Measurements from ENCODE around the gene TNFSF8. TPM values are rescaled to one million over a fixed set of nuclear protein-coding genes. Genes with fewer than 3 reads are reported as not detected.

TNFSF8 gene
- total and polyA plus RNA-seq, 11 donors: 0.25 to 4.9 (median 0.74) TPM; not detected in 1

DNA sequence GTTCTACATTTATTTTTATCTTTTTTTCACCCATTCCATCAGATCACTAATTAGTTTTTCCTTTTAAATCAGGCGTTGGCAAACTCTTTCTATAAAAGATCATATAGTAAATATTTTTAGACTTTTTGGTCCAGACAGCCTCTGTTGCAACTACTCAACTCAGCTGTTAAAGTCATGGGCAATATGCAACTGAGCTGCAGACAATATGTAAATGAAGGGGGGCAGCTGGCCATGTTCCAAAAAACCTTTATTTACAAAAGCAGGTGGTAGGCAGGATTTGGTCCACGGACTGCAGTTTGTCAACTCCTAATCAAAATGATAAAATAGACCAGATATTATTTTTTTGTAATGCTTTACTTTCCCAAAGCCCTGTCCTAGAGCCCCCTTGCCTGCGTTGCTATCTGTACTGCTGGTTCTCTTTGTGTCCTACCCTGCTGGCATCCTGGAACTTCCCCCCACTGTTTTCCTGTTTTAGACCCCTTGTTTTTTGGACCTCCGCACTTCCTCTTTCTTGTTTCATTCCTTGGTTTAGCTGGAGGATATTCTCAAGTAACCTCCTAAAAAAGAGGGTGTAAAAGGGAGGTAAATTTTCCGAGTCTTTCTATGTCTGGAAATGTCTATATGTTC is 24.7 kb upstream of the TNFSF8 start:
- Histone ChIP-seq H3K9me3 (peaks cover 0 to 10% (median 1%) of the 10 kb centered on the region in 12 donors), H3K27ac (peak overlapping the region in 2 of 12 donors; percentile 29 to 84), H3K4me3 (no peak overlapping the region), H3K36me3 (no peaks in the 10 kb centered on the region), H3K4me1 (peaks cover 0 to 40% (median 0%) of the 10 kb centered on the region in 12 donors), H3K27me3 (peaks cover 0 to 17% (median 0%) of the 10 kb centered on the region in 9 donors)
- DNase-seq: peak in 1 of 5 donors; percentile 31
- intact Hi-C loops (cut with DNase I): no loop called here
- WGBS, 4 donors: 48 to 62% (median 56%) methylated on average over 5 of the region's 5 CpGs
- no peak for ATAC-seq
- TF ChIP-seq, protein P1, sequence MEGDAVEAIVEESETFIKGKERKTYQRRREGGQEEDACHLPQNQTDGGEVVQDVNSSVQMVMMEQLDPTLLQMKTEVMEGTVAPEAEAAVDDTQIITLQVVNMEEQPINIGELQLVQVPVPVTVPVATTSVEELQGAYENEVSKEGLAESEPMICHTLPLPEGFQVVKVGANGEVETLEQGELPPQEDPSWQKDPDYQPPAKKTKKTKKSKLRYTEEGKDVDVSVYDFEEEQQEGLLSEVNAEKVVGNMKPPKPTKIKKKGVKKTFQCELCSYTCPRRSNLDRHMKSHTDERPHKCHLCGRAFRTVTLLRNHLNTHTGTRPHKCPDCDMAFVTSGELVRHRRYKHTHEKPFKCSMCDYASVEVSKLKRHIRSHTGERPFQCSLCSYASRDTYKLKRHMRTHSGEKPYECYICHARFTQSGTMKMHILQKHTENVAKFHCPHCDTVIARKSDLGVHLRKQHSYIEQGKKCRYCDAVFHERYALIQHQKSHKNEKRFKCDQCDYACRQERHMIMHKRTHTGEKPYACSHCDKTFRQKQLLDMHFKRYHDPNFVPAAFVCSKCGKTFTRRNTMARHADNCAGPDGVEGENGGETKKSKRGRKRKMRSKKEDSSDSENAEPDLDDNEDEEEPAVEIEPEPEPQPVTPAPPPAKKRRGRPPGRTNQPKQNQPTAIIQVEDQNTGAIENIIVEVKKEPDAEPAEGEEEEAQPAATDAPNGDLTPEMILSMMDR (IDR thresholded peaks at IDR 0.05): no peak
- no peak for TF ChIP-seq POLR2A (IDR thresholded peaks at IDR 0.05)

DNA sequence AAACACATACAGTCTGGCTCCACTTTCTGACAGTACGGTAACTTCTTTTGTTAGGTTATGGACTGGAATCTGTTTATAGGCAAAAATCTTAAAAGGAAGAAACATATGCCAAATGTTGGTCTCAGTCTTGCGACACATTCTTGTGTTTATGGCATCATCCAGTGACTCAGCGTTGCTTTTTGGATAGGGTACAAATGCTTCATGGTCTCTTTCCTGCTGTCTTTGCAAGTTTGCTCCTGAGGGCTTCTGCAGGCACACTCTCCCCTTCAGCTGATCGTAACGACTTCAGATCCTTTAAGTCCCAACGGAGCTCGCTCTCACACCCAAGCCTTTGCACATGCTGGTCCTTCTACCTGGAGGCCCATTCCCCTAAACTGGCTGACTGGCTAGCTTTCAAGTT is 23.6 kb upstream of the TNFSF8 start:
- Histone ChIP-seq H3K4me1 (peaks cover 0 to 40% (median 0%) of the 10 kb centered on the region in 12 donors), H3K27ac (peak overlapping the region in 4 of 12 donors; percentile 2 to 84 (median 40)), H3K9me3 (peaks cover 0 to under 1% (median 0%) of the 10 kb centered on the region in 12 donors), H3K4me3 (no peak overlapping the region), H3K36me3 (no peaks in the 10 kb centered on the region), H3K27me3 (peaks cover 0 to 15% (median 0%) of the 10 kb centered on the region in 9 donors)
- peak; percentile 51 to 83 (median 74) for ATAC-seq
- peak in 3 of 5 donors; percentile 24 to 34 (median 29) for DNase-seq
- intact Hi-C loops (cut with DNase I): no loop called here
- 55 to 63% (median 58%) methylated on average over 6 to 7 of the region's 7 CpGs for WGBS, 4 donors
- no peak for TF ChIP-seq POLR2A (IDR thresholded peaks at IDR 0.05)
- TF ChIP-seq, protein P1 (IDR thresholded peaks at IDR 0.05): no peak

DNA sequence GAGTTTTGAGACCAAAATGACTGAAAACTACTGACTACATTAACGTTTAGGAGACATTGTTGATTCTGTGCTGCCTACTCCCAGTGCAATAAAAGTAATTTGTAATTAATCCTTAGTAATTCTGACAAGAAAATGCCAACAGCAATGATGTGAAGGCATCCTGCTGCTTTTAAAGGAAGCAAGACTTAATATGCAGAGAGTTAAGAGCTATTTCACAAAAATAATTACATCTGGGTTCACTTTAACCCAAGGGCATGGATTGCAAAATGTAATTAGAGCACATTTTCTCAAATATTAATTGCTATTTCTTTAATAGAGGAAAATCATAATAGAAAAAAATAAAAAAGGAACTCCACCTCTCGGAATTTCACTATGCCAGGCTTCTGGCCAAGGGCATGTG is 22.7 kb upstream of the TNFSF8 start:
- 62 to 67% (median 64%) methylated on average over 2 of the region's 2 CpGs for WGBS, 4 donors
- no peak for TF ChIP-seq POLR2A (IDR thresholded peaks at IDR 0.05)
- TF ChIP-seq, protein P1 (IDR thresholded peaks at IDR 0.05): no peak
- H3K27me3 ChIP-seq: peaks cover 0 to 12% (median 0%) of the 10 kb centered on the region in 9 donors
- no peak overlapping the region for H3K4me3 ChIP-seq
- intact Hi-C loops (cut with DNase I): no loop called here
- peaks cover 0 to 39% (median 0%) of the 10 kb centered on the region in 12 donors for H3K4me1 ChIP-seq
- ATAC-seq: no peak
- DNase-seq: no peak
- peak overlapping the region in 1 of 12 donors; percentile 84 for H3K27ac ChIP-seq
- H3K36me3 ChIP-seq: no peaks in the 10 kb centered on the region
- H3K9me3 ChIP-seq: no peaks in the 10 kb centered on the region

DNA sequence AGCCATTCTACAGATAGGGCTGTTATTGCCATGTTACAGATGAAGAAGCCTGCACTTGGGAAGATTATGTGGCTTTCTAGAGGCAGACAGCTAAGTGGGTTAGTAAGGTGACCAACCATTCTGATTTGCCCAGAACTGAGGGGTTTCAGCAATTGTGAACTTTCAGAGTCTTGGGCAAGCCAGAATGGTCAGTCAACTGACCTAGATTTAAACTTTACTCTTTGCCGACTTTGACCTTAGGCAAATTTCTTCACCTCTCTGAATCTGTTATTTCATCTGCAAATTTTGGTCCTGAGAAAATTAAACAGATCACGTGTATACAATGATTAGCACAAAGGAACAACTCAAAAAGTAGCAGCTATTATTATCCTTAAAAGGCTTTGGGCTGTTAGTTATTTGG is 20.4 kb upstream of the TNFSF8 start:
- ATAC-seq (no peak), DNase-seq (no peak)
- no peaks in the 10 kb centered on the region for H3K9me3 ChIP-seq
- H3K36me3 ChIP-seq: no peaks in the 10 kb centered on the region
- H3K4me1 ChIP-seq: peaks cover 0 to 21% (median 0%) of the 10 kb centered on the region in 12 donors
- H3K27me3 ChIP-seq: peaks cover 0 to 8% (median 0%) of the 10 kb centered on the region in 9 donors
- no peak overlapping the region for H3K27ac ChIP-seq
- TF ChIP-seq, protein P1 (IDR thresholded peaks at IDR 0.05): no peak
- TF ChIP-seq POLR2A (IDR thresholded peaks at IDR 0.05): no peak
- no peak overlapping the region for H3K4me3 ChIP-seq
- intact Hi-C loops (cut with DNase I): no loop called here
- WGBS, 4 donors: 72 to 86% (median 78%) methylated on average over 2 of the region's 2 CpGs

All from heart left ventricle (tissue), 16 donors.